ENCODE measurements around the gene ENAH. TPM values are rescaled to one million over a fixed set of nuclear protein-coding genes. Genes with fewer than 3 reads are reported as not detected.

Gene ENAH
- total and polyA plus RNA-seq, 9 of the 15 experiments (the other 6 are each of a cell fraction or from before 2014, with no cell fraction given), result 0.03 to 1.2 (median 0.15) TPM

GRCh38 chr1:225474986-225475820 lies 177.7 kb downstream of the ENAH start (continued):
- TF ChIP-seq ZNF277 (CRISPR knock-in tag; IDR thresholded peaks at IDR 0.05; ENCODE audit: borderline replicate concordance) (no peak), BACH1 (tag; IDR thresholded peaks at IDR 0.05) (no peak), HMG20B (CRISPR knock-in tag; IDR thresholded peaks at IDR 0.05) (no peak), KDM4B (IDR thresholded peaks at IDR 0.05; ENCODE audit: borderline replicate concordance in 2 of 2, low read depth in 1 of 2) (no peak), BRF1 (IDR thresholded peaks at IDR 0.05; ENCODE audit: borderline replicate concordance, extremely low read depth, insufficient read length) (no peak), USF1 (CRISPR knock-in tag; IDR thresholded peaks at IDR 0.05) (no peak), ZNF584 (CRISPR knock-in tag; IDR thresholded peaks at IDR 0.05; ENCODE audit: low read depth) (no peak), MEF2D (tag; conservative IDR thresholded peaks at IDR 0.05; ENCODE audit: low read depth) (no peak), NR2F6 (CRISPR knock-in tag; IDR thresholded peaks at IDR 0.05) (no peak), SREBF1 (IDR thresholded peaks at IDR 0.05; ENCODE audit: borderline replicate concordance, low read depth, low read length) (no peak), KDM5B (IDR thresholded peaks at IDR 0.05; ENCODE audit: insufficient replicate concordance, low read depth, low read length) (no peak), TBP (optimal IDR thresholded peaks at IDR 0.05; ENCODE audit: low read depth, low read length) (peak; percentile 29), TAF7 (tag; IDR thresholded peaks at IDR 0.05) (no peak), CSDE1 (IDR thresholded peaks at IDR 0.05) (no peak), E2F5 (CRISPR knock-in tag; IDR thresholded peaks at IDR 0.05) (no peak), RUNX1 (IDR thresholded peaks at IDR 0.05; ENCODE audit: low read depth) (peak; percentile 48; the same call in 1 of the 2 replicates), SIRT6 (IDR thresholded peaks at IDR 0.05; ENCODE audit: low read depth, low read length) (no peak), MECOM (CRISPR knock-in tag; IDR thresholded peaks at IDR 0.05) (no peak), CXXC5 (CRISPR knock-in tag; IDR thresholded peaks at IDR 0.05) (peak; percentile 61), SAP30 (IDR thresholded peaks at IDR 0.05; ENCODE audit: borderline replicate concordance, insufficient read depth, low read depth, low read length, poor library complexity, severe bottlenecking) (no peak), ZNF395 (CRISPR knock-in tag; IDR thresholded peaks at IDR 0.05) (no peak), SMAD3 (CRISPR knock-in tag; conservative IDR thresholded peaks at IDR 0.05) (0 out of 2 replicates have a peak, but pooled peaks have one; percentile 52), FOXA3 (CRISPR knock-in tag; conservative IDR thresholded peaks at IDR 0.05 in 1 of 2, IDR thresholded peaks at IDR 0.05 in 1 of 2) (no peak; a peak in 2 of 4 replicates), ZBED1 (IDR thresholded peaks at IDR 0.05) (no peak)
